Hepatocyte (in vitro differentiated cells): ENCODE measurements around the gene SPAG5.

Experiments used
- EZH2 ChIP-seq: fragments of 200-600 bp; sonication (generic); IDR thresholded peaks from 2 replicates; pipeline ENCODE4 v1.6.1; 2016; ENCODE audit warnings: antibody characterized with exemption, mild to moderate bottlenecking, borderline replicate concordance
- EZH2phosphoT487 ChIP-seq: fragments of 200-600 bp; sonication (generic); IDR thresholded peaks from one replicate; pipeline ENCODE4 v1.6.1; 2018; ENCODE audit warnings: antibody characterized with exemption, mild to moderate bottlenecking, low read depth, moderate library complexity; ENCODE audit not compliant: unreplicated experiment, severe bottlenecking
- TF ChIP-seq, protein P1 (sequence below): fragments of 200-600 bp; sonication (generic); IDR thresholded peaks from 2 replicates; pipeline ENCODE4 v1.5.1; 2016; ENCODE audit warnings: antibody characterized with exemption, mild to moderate bottlenecking; ENCODE audit not compliant: poor library complexity

DNA sequence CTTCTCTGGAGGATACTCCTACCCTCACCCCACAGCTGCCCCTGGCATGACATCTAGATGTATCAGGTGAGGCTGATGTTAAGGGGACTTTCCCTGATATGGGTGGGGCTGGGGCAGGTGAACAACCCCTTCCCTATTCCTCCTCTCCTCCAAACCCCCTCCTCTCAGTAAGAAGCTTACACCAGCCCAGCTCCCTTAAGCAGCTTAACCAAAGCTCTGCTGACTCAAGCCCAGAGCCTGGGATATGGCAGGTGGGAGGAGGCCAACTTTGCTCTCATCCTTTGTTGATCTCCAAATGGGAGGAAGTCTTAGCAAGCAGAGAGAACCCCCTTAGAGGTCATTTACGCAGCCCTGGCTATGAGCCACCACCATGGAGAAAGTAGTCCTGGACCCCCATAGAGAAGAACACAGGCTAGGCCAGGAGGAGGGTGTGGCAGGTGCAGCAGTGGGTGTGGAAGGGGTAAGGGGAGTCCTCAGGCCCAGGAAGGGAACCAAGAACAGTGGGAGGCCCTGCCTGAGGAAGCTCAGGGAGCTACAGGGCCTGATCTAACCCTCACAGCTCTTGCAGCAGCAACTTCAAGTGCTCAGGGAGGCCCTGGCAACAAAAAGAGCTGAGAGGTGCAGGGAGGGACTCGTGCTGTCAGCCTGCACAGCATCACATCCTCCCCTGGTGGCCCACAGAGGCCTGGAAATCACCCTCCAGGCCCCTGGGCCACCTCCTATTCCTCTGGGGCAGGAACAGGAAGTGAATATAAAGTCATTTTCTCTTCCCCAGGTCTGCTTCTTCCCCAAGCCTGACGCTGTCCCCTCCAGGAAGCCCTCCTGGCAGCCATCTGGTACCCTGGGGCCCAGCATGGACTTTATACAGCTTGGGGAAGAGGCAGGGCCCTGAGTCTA is 49.3 kb downstream of the SPAG5 start:
- TF ChIP-seq, protein P1, sequence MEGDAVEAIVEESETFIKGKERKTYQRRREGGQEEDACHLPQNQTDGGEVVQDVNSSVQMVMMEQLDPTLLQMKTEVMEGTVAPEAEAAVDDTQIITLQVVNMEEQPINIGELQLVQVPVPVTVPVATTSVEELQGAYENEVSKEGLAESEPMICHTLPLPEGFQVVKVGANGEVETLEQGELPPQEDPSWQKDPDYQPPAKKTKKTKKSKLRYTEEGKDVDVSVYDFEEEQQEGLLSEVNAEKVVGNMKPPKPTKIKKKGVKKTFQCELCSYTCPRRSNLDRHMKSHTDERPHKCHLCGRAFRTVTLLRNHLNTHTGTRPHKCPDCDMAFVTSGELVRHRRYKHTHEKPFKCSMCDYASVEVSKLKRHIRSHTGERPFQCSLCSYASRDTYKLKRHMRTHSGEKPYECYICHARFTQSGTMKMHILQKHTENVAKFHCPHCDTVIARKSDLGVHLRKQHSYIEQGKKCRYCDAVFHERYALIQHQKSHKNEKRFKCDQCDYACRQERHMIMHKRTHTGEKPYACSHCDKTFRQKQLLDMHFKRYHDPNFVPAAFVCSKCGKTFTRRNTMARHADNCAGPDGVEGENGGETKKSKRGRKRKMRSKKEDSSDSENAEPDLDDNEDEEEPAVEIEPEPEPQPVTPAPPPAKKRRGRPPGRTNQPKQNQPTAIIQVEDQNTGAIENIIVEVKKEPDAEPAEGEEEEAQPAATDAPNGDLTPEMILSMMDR, result no peak
- TF ChIP-seq EZH2 (no peak), EZH2phosphoT487 (no peak)
